Coronary artery (tissue), 2 donors: Measurements from ENCODE around the gene RBBP9.
"Not testable (repeated sequence)": the region's sequence is repeated elsewhere in the genome, so short reads cannot be mapped to it uniquely, and the experiment has no call there.

Experiments used
- DNase-seq: peaks from one replicate; pipeline ENCODE4 v3.0.0-alpha.2; 2017; ENCODE audit warnings: low spot score
- H3K27ac ChIP-seq, 2 donors: fragments of 200-600 bp; sonication (generic); one replicate each; pipeline ENCODE4 v1.5.1; 2016 to 2019
- H3K4me3 ChIP-seq: fragments of 200-600 bp; sonication (generic); 2 replicates; pipeline ENCODE4 v1.5.1; 2016; ENCODE audit warnings: mild to moderate bottlenecking, moderate library complexity
- TF ChIP-seq, protein P1 (sequence below): fragments of 200-600 bp; sonication (generic); IDR thresholded peaks from one replicate; pipeline ENCODE4 v1.5.1; 2019; ENCODE audit warnings: antibody characterized with exemption

Gene RBBP9

DNA sequence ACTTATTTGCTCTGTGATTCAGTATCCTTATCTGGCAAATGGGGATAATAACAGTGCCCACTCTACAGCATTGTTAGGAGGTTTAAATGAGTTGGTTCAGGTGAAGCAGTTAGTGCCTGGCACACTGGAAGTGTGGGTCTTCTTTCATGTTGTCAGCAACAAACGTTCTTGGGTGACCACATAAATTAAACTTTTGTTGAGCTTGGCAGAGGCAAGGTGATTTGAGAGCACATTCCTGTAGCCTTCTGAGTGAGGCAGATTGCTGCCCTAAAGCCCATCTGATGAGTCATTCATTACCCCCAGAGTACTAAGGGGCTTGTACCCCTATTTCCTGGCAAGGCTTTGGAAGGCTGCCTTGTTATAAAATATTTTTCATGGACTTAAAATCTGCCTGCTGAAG lies 36.5 kb upstream of the RBBP9 start:
- H3K27ac ChIP-seq, result no peak overlapping the region
- H3K4me3 ChIP-seq, result no peak overlapping the region
- TF ChIP-seq, protein P1, sequence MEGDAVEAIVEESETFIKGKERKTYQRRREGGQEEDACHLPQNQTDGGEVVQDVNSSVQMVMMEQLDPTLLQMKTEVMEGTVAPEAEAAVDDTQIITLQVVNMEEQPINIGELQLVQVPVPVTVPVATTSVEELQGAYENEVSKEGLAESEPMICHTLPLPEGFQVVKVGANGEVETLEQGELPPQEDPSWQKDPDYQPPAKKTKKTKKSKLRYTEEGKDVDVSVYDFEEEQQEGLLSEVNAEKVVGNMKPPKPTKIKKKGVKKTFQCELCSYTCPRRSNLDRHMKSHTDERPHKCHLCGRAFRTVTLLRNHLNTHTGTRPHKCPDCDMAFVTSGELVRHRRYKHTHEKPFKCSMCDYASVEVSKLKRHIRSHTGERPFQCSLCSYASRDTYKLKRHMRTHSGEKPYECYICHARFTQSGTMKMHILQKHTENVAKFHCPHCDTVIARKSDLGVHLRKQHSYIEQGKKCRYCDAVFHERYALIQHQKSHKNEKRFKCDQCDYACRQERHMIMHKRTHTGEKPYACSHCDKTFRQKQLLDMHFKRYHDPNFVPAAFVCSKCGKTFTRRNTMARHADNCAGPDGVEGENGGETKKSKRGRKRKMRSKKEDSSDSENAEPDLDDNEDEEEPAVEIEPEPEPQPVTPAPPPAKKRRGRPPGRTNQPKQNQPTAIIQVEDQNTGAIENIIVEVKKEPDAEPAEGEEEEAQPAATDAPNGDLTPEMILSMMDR, result no peak
- DNase-seq, result no peak

DNA sequence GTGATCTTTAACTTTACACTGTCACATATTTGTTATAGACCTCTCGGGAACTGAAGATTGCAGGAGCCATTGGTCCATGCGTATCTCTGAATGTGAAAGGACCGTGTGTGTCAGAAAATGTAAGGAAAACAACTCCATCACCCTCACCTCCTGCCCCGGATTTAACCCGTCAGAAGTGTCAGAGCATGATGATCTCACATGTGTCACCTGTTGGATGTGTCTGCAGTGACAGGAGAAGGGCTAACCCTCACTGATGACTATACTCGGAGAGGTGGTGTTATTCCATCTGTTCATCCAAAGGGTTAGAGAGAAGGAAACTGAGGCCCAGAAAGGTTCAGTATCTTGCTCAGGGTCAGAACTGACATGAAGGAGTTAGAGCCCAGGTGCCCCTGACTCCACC lies 35.6 kb upstream of the RBBP9 start:
- Histone ChIP-seq H3K27ac (no peak overlapping the region), H3K4me3 (no peak overlapping the region)
- DNase-seq, result no peak
- TF ChIP-seq, protein P1, result no peak

DNA sequence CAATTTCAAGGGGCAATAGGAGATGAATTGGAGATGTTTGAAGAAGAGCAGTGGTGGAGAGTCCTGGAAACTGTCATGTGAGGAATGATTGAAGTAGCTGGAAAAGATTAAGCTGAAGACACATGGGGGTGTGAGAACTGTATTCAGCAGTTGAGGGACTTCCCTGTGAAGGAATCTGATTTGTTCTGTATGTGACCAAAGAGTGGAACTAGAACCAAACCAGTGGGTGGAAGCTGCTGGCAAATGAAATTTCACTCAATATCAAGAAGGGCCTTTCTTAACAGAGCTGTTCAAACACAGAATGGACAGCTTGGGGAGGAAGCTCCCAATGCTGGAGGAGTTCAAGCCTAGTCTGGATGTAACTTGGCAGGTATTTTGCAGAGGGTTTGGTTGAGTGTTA lies 32.0 kb upstream of the RBBP9 start:
- Histone ChIP-seq H3K27ac (no peak overlapping the region), H3K4me3 (no peak overlapping the region)
- TF ChIP-seq, protein P1, result no peak
- DNase-seq, result no peak

DNA sequence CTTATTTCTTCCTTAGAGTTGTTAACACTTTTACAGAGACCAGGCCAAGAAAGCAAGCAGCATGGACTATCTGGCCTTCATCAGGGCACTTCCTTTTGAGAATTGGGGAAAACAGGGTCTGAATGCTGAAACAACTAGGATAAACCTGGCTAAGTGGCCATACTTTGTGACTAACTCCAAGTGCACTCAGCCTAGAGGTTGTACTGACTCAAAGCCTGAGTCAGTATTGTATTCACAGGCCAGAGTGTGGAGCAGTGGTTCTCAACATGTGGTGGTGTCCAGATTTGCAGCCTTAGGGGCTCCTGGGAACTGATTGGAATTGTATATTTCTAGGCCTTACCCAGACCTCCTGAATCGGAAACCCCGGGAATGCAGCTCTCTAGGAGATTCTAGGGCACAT lies 30.8 kb upstream of the RBBP9 start:
- no peak for DNase-seq
- TF ChIP-seq, protein P1, result no peak
- Histone ChIP-seq H3K27ac (no peak overlapping the region), H3K4me3 (no peak overlapping the region)

DNA sequence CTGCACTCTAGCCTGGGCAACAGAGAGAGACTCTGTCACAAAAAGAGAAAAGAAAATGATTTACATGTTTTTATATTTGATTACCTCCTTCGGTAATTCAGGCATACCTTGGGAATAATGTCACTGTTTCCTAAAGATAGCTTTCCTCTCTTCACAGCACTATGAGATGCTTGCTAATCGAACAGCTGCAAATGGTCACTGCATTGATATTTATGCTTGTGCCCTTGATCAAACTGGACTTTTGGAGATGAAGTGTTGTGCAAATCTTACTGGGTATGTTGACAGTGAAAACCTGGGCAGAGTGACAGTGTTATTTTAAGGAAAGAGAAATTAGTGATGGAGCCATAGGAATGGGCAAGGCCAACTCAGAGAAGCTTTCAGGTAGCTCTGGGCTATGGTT lies 30.3 kb upstream of the RBBP9 start:
- DNase-seq, result no peak
- H3K4me3 ChIP-seq, result no peak overlapping the region
- H3K27ac ChIP-seq, result no peak overlapping the region
- TF ChIP-seq, protein P1, result no peak

DNA sequence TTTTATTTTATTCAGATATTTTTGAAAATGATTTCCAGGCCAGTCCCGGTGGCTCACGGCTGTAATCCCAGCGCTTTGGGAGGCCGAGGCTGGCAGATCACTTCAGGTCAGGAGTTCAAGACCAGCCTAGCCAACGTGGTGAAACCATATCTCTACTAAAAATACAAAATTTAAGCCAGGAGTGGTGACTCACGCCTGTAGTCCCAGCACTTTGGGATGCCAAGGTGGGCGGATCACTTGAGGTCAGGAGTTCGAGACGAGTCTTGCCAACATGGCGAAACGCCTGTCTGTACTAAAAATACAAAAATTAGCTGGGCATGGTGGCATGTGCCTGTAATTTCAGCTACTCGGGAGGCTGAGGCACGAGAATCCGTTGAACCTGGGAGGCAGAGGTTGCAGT lies 29.7 kb upstream of the RBBP9 start:
- not testable (repeated sequence) for DNase-seq, H3K4me3 ChIP-seq, H3K27ac ChIP-seq

DNA sequence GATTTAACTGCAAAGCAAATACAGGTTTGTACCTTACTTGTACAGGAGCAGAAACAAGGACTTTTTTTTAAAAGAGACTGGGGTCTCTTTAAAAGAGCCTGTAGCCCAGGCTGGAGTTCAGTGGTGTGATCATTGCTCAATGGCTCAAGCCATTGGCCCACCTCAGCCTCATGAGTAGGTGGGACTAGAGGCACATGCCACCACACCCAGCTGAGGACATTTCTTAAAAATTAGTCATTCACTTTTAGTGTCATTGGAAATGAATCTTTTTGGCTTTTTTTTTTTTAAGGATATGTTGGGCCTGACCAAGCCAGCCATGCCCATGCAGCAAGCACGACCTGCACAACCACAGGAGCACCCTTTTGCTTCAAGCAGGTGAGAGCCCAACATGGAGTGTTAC lies 27.6 kb upstream of the RBBP9 start:
- Histone ChIP-seq H3K4me3 (no peak overlapping the region), H3K27ac (no peak overlapping the region)
- no peak for DNase-seq
- TF ChIP-seq, protein P1, result no peak

DNA sequence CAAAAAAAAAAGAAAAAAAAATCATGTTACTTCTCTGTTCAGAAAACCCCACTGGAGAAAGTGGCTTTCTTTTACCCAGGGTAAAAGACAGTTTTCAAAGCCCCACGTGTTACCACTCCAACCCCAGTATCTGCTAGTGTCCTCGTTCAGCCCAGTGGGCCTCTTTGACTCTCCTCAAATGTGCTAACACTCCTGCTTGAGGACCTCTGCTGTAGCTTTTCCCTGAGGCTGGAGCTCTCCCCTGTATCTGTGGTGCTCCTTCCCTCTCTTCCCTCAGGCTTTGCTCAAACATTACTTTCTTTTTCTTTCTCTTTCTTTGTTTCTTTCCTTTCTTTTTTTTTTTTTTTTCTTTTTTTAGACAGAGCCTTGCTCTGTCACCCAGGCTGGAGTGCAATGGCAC lies 26.0 kb upstream of the RBBP9 start:
- Histone ChIP-seq H3K27ac (no peak overlapping the region), H3K4me3 (no peak overlapping the region)
- DNase-seq, result no peak
- TF ChIP-seq, protein P1, result no peak

DNA sequence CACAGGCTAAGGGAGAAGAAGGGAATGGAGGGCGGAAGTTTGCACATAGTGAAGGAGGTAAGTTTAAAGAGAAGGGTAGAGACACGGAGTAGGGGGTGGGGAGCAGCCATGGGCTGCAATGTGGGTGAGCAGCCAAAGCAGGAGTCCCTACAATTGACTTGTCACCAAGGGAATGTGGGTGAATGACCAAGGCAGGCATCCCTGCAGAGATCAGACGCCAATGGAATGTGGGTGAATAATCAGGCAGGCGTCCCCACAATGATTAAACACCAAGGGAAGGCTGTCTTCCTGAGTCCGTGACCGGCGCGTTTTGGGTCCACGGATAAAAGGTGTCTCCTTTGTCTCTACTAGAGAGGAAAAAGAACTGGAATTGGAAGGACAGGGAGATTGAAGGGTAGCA lies 25.0 kb upstream of the RBBP9 start:
- H3K4me3 ChIP-seq, DNase-seq, H3K27ac ChIP-seq: not testable (repeated sequence)
